ENCODE results near the gene USP47.

Gene USP47

DNA sequence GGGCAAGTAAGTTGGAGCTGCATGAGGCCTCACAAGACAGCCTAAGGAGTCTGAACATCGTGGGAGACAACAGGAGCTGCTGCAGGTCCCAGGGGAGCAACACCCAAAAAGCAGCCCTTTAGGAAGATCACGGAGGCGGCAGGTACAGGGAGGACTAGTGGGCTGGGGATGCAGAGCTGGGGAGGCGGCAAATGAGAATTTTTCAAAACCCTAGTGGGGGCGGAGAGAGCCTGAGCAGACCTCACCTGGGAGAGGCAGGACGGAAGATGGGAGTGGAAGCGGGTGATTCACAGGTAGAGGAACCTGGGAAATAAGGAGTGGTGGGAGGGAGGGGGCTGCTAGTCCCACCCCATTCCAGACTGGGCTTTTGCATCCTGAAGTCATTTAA is 124.6 kb downstream of the USP47 start:
- H3K9me3 Mint-ChIP-seq, result no peaks in the 10 kb centered on the region
- no peak overlapping the region for H3K27ac Mint-ChIP-seq
- no peaks in the 10 kb centered on the region for H3K36me3 Mint-ChIP-seq (ENCODE audit: low read depth)
- intact Hi-C loops (cut with micrococcal nuclease), result no loop called here
- no peak overlapping the region for H3K4me3 Mint-ChIP-seq
- H3K27me3 Mint-ChIP-seq, result peaks cover 10% of the 10 kb centered on the region
- no peaks in the 10 kb centered on the region for H3K4me1 Mint-ChIP-seq (ENCODE audit: low read depth)

DNA sequence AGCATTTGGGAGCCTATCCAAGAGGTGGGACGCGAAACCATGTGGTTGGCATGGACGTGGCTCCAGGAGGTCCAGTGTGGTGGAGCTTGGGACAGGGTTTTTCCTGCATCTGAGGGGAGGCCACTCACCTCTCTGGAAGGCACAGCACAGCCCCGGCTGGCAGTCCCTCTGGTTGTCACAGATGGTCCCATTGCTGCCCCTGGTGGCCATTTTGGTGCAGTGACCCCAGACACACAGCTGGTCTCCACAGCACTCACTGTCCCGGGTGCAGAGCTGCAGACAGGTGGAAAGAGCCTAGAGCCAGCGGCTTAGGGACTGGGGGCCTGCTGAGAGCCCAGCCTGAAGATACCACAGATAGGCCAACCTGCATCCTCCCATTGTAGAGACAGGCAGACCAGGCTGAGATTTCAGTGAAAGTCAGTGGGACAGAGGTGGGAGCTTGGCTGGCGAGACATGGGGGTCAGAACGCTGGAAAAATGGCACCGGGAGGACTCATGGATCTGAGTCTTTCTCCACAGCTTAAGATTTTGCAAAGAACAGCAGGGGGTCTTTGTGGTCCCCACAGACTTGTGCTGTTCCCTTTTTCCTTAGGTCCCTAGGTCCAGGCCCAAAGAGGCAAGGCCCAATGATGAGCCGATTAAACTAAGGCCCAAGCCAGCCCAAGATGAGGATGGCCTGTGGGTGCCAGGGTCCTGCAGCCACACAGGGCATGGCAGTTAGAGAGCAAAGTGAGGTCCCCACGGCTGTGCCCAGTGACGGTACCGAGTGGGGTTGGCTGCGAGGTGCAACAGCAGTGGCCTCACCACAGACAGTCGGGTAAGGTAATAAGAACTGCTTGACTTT is 125.3 kb downstream of the USP47 start:
- intact Hi-C loops (cut with micrococcal nuclease), result no loop called here
- Mint-ChIP-seq H3K9me3 (no peaks in the 10 kb centered on the region), H3K4me1 (ENCODE audit: low read depth) (no peaks in the 10 kb centered on the region), H3K36me3 (ENCODE audit: low read depth) (no peaks in the 10 kb centered on the region), H3K4me3 (no peak overlapping the region), H3K27me3 (peaks cover 9% of the 10 kb centered on the region), H3K27ac (no peak overlapping the region)

DNA sequence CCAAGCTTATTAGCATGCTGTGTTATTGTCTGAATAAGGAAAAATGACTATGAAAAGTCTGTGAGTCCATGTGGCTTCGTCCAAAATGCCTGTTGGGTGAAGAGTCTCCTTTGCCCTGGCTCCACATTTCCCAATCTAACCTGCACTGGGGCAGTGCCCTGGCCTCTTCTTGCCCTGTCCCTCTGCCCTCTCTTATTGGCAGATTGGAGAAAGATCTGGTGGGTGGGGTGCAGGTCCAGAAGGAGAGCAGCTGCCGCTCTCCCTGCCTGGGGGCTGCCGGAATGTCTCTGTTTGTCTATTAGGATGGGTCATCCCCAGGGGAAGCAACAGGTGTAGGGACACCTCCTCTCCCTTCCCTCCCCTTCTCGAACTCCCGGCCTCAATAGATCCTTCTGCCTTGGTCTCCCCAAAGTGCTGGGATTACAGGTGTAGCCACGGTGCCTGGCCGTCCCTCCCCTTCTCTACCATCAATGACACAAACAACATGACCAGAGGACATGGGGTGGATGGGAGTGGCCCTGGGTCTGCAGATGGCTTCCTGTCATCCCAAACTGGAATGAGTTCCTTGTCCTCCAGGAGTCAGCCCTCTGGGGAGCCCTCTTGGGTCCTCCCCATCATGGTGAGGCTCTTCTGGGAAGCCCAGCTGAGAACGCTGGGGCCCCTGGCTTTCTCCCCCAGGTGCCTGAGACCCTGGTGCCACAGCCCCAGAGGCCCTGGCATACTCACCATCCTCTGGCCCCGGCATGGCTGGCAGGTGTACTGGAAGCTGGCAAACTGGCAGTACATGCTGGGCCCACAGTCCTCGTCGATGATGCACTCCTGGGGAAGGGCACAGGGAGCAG is 126.1 kb downstream of the USP47 start:
- Mint-ChIP-seq H3K4me3 (no peak overlapping the region), H3K27ac (no peak overlapping the region), H3K27me3 (peaks cover 6% of the 10 kb centered on the region), H3K4me1 (ENCODE audit: low read depth) (no peaks in the 10 kb centered on the region), H3K36me3 (ENCODE audit: low read depth) (no peaks in the 10 kb centered on the region), H3K9me3 (no peaks in the 10 kb centered on the region)
- intact Hi-C loops (cut with micrococcal nuclease), result no loop called here

DNA sequence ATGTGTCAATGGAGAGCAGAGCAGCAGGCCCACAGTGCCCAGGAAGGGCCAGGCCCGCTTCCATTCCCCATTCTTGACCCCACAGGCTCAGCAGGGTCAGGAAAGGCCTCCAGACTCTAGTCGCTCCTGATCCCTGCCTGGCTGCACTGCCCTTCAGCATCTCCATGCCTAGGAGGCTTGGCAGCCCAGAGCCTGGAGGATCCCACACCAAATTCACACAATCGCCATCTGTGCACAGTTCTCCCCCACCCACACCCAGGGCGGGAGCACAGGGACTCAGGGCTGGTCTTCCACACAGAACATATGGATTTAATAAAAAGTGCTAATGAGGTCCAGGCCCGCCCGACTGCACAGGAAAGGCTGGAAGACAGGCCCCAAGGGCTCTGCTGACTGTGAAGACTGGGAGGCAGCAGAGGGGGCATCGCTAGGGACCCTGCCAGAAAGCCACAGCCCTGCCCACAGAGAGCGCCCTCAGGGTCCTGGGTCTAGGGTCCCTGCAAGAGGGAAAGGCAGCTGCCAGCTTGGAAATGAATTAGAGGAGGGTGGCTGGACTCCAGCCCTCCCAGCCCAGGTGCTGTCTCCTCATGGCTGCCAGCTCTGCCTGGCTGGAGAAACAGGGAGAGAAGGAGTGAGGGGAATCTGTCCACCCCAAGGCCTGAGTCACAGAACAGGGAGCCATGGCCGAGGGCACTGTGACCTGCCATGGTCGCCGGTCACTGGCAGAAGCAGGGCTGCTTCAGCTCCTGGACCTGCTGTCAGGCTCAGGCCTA is 126.9 kb downstream of the USP47 start:
- Mint-ChIP-seq H3K36me3 (ENCODE audit: low read depth) (no peaks in the 10 kb centered on the region), H3K9me3 (no peaks in the 10 kb centered on the region), H3K27ac (no peak overlapping the region), H3K4me1 (ENCODE audit: low read depth) (no peaks in the 10 kb centered on the region), H3K4me3 (no peak overlapping the region), H3K27me3 (peaks cover 4% of the 10 kb centered on the region)
- intact Hi-C loops (cut with micrococcal nuclease), result no loop called here

DNA sequence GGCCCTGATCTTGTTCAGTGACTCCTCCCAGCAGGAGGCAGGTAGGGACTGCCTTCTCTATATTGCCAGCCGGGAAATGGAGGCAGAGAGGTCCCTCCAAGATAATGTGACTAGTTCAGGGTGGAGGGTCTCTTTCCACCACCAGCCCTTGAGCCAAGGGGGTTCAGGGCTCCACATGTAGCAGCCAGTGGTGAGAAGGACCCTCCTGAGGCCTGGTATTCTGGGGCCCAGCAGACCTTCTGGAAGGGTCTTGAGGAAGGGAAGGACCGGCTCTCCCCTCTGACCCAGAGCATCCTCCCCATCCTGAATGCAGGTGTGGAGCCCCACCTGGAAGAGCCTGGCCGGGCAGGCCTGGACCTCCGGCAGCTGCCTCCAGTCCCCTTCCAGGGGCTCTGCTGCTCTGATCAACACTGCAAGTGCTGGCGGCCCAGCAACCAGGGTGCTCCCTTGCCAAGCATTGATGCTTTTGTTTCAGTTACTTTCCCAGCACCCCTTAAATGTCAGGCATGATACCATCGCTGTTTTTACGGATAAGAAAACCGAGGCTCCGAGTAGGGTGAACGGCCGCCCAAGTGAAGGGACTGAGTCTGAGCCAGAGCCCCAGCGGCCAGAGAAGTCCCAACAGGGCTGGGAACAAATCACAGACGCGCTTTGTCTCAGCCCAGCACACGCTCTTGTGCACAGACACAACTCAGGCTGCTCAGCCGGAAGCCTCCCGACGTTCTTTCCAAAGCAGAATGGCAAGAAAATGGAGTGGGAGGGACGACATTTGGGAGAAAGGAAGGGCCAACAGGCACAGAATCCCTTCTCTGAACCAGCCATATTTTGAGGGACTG is 127.8 kb downstream of the USP47 start:
- intact Hi-C loops (cut with micrococcal nuclease), result no loop called here
- Mint-ChIP-seq H3K4me1 (ENCODE audit: low read depth) (no peaks in the 10 kb centered on the region), H3K27me3 (peaks cover 3% of the 10 kb centered on the region), H3K27ac (no peak overlapping the region), H3K4me3 (no peak overlapping the region), H3K36me3 (ENCODE audit: low read depth) (no peaks in the 10 kb centered on the region), H3K9me3 (no peaks in the 10 kb centered on the region)

DNA sequence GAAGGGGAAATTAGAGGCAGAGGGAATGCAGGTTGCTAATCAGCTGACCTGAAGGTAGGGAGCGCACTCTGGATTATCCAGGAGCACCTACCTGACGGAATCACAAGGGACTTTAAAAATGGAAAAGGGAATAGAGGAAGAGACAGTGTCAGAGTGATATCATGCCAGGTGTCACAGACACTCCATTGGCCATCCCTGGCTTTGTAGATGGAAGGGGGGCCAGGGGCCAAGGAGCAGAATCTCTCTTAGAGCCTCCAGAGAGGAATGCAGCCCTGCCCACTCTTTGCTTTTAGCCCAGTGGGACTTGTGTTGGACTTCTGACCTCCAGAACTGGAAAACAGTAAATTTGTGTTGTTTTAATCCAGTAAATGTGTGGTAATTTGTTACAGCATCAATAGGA is 128.8 kb downstream of the USP47 start:
- Mint-ChIP-seq H3K4me3 (no peak overlapping the region), H3K27me3 (peaks cover 3% of the 10 kb centered on the region), H3K36me3 (ENCODE audit: low read depth) (no peaks in the 10 kb centered on the region), H3K4me1 (ENCODE audit: low read depth) (no peaks in the 10 kb centered on the region), H3K9me3 (no peaks in the 10 kb centered on the region), H3K27ac (no peak overlapping the region)
- intact Hi-C loops (cut with micrococcal nuclease), result no loop called here

DNA sequence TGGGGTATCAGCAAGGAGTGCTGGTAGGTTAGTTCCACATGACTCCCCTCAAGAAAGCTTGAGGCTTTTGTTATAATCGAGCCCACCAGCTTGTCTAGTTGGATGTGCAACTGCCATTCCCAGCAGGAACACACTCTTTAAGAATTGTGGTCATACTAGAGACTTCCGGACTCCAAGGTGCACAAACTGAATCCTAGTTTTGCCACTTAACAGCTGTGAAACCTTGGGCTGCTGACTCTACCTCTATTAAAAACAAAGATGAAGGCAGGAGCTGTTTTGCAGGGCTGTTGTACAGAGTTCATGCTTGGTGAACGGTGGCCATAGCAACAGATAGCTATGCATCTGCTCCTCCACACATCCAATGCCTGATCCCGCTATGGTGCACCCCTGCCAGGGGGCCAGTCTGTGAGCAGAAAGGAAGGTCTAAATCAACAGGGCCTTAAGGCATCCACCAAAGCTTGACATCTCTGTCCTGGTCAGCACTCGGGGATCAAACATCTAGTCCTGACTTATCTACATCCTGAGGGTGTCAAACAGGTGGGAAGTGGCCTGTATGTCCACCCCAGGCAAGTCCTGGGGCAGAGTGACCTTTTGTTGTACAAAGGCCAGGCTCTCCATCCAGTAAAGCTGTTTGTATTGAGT is 130.3 kb downstream of the USP47 start:
- intact Hi-C loops (cut with micrococcal nuclease), result no loop called here
- Mint-ChIP-seq H3K36me3 (ENCODE audit: low read depth) (no peaks in the 10 kb centered on the region), H3K27me3 (no peaks in the 10 kb centered on the region)

DNA sequence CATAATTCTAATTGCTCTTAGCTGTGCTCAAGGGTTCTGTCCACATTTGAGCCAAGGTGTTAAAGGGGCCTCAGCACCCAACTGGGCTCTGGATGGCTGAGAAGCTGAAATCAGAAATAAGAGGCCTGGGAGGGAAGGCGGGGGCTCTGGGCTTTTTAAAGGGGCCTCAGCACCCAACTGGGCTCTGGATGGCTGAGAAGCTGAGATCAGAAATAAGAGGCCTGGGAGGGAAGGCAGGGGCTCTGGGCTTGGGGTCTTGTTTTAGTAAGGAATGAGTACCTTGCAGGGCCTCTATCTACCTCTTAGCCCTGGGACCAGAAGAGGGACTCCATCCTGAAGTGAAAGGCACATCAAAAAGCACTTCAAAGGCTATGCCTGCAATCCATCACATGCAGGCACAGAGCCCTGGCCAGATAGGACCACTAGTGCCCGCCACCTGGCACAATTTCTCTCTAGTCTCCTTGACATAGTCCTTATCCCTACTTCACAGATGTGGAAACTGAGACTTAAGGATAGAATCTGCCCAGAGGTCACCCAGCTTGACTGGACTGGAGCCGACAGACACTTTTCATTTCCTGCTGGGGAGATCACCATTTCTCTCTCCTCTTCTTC is 131.1 kb downstream of the USP47 start:
- no peaks in the 10 kb centered on the region for H3K27me3 Mint-ChIP-seq
- no peaks in the 10 kb centered on the region for H3K9me3 Mint-ChIP-seq
- H3K4me1 Mint-ChIP-seq (ENCODE audit: low read depth), result no peaks in the 10 kb centered on the region
- no peak overlapping the region for H3K27ac Mint-ChIP-seq
- H3K4me3 Mint-ChIP-seq, result no peak overlapping the region
- no peaks in the 10 kb centered on the region for H3K36me3 Mint-ChIP-seq (ENCODE audit: low read depth)
- intact Hi-C loops (cut with micrococcal nuclease), result no loop called here

More for the DNA sequence above, 130.3 kb downstream of the USP47 start:
- Mint-ChIP-seq H3K4me1 (ENCODE audit: low read depth) (no peaks in the 10 kb centered on the region), H3K27ac (no peak overlapping the region), H3K4me3 (no peak overlapping the region), H3K9me3 (no peaks in the 10 kb centered on the region)

DNA sequence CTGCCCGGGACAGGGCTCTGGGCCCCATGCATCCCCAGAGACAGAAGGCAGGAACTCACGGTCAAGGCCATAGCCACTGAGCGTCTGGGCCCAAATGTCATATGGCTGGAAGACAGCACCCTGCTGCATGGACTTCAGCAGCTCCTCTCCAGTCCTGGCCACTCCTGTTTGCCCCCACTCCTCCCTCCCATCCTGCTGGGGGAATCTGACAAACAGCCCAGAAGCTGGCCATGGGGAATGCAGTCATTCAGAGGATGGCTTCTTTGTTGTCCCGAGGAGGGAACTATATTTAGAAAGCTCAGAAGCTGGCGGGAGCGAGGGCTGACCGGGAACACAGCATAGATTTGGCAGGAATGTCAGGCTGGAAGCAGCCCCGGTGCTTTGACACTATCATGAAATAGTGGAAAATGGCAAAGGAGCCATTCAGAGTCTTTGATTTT is 131.6 kb downstream of the USP47 start:
- no peak overlapping the region for H3K27ac Mint-ChIP-seq
- intact Hi-C loops (cut with micrococcal nuclease), result no loop called here
- H3K4me3 Mint-ChIP-seq, result no peak overlapping the region
- no peaks in the 10 kb centered on the region for H3K4me1 Mint-ChIP-seq (ENCODE audit: low read depth)
- H3K27me3 Mint-ChIP-seq, result peaks cover 1% of the 10 kb centered on the region
- no peaks in the 10 kb centered on the region for H3K36me3 Mint-ChIP-seq (ENCODE audit: low read depth)
- H3K9me3 Mint-ChIP-seq, result peaks cover 5% of the 10 kb centered on the region

DNA sequence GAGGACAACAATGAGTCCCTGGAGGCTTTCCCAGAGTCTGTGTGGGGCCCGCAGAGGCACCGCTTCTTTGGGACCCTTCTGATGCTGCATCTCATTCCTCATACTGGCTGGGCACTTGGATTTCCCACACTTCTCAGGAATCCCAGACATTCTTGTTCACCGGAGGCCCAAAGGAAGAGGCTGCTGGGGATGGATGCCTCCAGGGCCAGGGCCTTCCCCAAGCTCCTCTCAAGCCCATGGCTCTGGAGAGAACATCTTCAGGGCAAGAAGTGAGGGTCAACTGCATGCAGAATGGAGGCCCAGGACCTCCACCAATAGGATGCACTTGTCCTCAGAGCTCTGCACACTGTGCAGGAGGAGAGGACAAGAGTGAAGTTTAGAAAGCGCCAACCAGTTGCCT is 132.1 kb downstream of the USP47 start:
- Mint-ChIP-seq H3K27me3 (peaks cover 1% of the 10 kb centered on the region), H3K4me1 (ENCODE audit: low read depth) (no peaks in the 10 kb centered on the region), H3K27ac (no peak overlapping the region), H3K9me3 (peaks cover 9% of the 10 kb centered on the region), H3K4me3 (no peak overlapping the region), H3K36me3 (ENCODE audit: low read depth) (no peaks in the 10 kb centered on the region)
- intact Hi-C loops (cut with micrococcal nuclease), result no loop called here

DNA sequence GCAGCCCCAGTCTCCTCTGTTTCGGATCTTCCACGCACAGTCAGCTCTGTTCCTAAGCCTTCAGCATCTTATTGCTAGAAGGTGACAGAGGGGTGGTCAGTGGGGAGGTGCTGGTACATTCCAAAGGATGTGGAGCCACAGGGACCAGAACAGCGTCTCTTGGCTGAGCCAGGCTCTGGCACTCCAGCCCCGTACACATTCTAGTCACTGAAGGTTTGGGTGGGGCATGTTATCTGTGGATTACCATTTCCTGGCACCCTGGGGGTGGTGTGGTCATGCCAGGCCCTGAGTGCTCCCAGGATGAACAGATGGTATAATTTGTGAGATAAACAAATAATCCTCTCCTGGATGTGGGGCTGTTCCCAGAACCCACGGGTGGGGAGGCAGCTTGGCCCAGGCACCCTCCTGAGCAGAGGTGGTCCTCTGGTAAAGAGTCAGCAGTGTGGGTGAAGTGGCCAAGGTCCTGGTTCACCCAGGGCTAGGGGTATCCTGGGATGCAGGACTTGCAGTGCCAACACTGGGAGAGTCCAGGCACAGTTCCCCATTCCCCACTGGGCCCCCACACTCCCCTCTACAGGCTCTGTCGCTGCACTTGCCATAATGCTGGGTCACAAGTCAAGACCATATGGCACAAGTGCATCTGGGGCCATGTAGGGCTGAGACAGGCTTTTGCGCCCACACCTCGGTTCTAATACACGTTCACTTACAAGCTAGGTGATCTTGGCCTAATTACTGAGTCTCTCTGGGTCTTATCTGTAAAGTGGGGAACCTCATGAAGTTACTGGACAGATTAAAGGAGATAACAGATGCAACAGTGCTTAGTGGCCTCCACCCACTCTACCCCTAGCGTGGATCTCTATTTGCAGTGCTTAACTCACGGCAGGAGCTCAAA is 133.7 kb downstream of the USP47 start:
- Mint-ChIP-seq H3K4me1 (ENCODE audit: low read depth) (no peaks in the 10 kb centered on the region), H3K27ac (no peak overlapping the region), H3K9me3 (peaks cover 9% of the 10 kb centered on the region), H3K4me3 (no peak overlapping the region), H3K27me3 (peaks cover 1% of the 10 kb centered on the region), H3K36me3 (ENCODE audit: low read depth) (no peaks in the 10 kb centered on the region)
- intact Hi-C loops (cut with micrococcal nuclease), result no loop called here
